Adrenal gland (tissue), 12 donors: Measurements from ENCODE around the gene SULT4A1. TPM values are rescaled to one million over a fixed set of nuclear protein-coding genes. Genes with fewer than 3 reads are reported as not detected.

Source experiments
- DNase-seq, 7 donors: peaks; one replicate each; pipeline ENCODE4 v3.0.0-alpha.2; 2019 to 2020
- H3K27ac ChIP-seq, 5 donors: fragments of 200-600 bp; sonication (generic) in 4 of 5; 1 replicate in 3 of 5; 2 replicates in 2 of 5; pipeline versions ENCODE4 v1.5.1 to v1.8.0; 2016 to 2020; ENCODE audit warnings: mild to moderate bottlenecking in 1 of 5
- H3K27me3 ChIP-seq: fragments of 200-600 bp; 2 replicates; pipeline ENCODE4 v1.8.0; 2021
- H3K36me3 ChIP-seq, 2 donors: fragments of 200-600 bp; replicated peaks in 1 of 2; 1 replicate in 1 of 2; 2 replicates in 1 of 2; pipeline versions ENCODE4 v1.5.1 to v1.8.0; 2018 to 2022
- H3K4me1 ChIP-seq, 2 donors: fragments of 200-600 bp; replicated peaks in 1 of 2; 1 replicate in 1 of 2; 2 replicates in 1 of 2; pipeline versions ENCODE4 v1.5.1 to v1.8.0; 2018 to 2021
- H3K4me3 ChIP-seq, 4 donors: fragments of 200-600 bp; sonication (generic) in 3 of 4; one replicate each; pipeline ENCODE4 v1.5.1; 2016 to 2018
- H3K9me3 ChIP-seq, 3 donors: fragments of 200-600 bp; sonication (generic) in 1 of 3; replicated peaks in 1 of 3; 1 replicate in 2 of 3; 2 replicates in 1 of 3; pipeline versions ENCODE4 v1.5.1 to v1.8.0; 2016 to 2021
- CTCF ChIP-seq, 6 experiments: fragments of 450-650 bp in 4 of 6; fragments of 200-600 bp in 2 of 6; sonication (generic) in 1 of 6; IDR thresholded peaks; 1 replicate in 5 of 6; 2 replicates in 1 of 6; pipeline versions ENCODE4 v1.5.1 to v1.8.0; 2016 to 2021; ENCODE audit warnings: antibody characterized with exemption in 6 of 6, mild to moderate bottlenecking in 2 of 6, moderate library complexity in 1 of 6
- POLR2A ChIP-seq, 2 donors: fragments of 450-650 bp; IDR thresholded peaks; one replicate each; pipeline ENCODE4 v1.6.1; 2017; ENCODE audit warnings: antibody characterized with exemption in 2 of 2, mild to moderate bottlenecking in 2 of 2, moderate library complexity in 1 of 2
- whole genome bisulfite sequencing, 4 donors: extraction: QIAGEN DNeasy Blood & Tissue Kit in 2 of 4; methylation state at CpG; one replicate each; pipeline versions ENCODE4 v1.1.5 to v1.1.7; 2013 to 2017; 5-methylcytosine and 5-hydroxymethylcytosine counted together
- intact Hi-C, 2 donors: fragments of 100-400 bp; cut with DNase I; formaldehyde crosslinking; loops; one replicate each; pipeline versions ENCODE4 v1.14.1 to v1.15.0; 2022 to 2023
- polyA plus RNA-seq, 3 donors: library from polyadenylated mRNA; stranded (reverse); fragments of 200-250 nt in 2 of 3; fragments of 350-450 nt in 1 of 3; fragmentation: Illumina TruSeq in 1 of 3; extraction: RNeasy Lipid Tissue Mini Kit (QIAGEN cat#74804) in 1 of 3; gene quantifications; one replicate each; pipeline ENCODE4 v1.2.3, GENCODE V29; 2013 to 2014
- total RNA-seq, 9 donors: library from RNA; depleted of rRNA in 4 of 9; stranded (reverse); fragments of >200 nt in 4 of 9; fragments of 120-200 nt in 1 of 9; fragmentation: NEBNext Ultra II Directional in 1 of 9; extraction: Animal tissue kit (Norgen Biotek cat#: 25700) in 1 of 9; gene quantifications; one replicate each; pipeline versions ENCODE4 v1.1.0 to v1.2.4, GENCODE V29; 2013 to 2023
- donor health status: healthy with polysubstance abuse.
- donor health status: Bipolar disorder and iron deficiency.
- donor health status: DM: yes; HTN: yes; CAD: no.
- donor health status: DM: no; HTN: no; CAD: no.
- donor health status: DM: no; HTN: no; CAD: no.
- donor health status: DM: yes; HTN: yes; CAD: no.

SULT4A1 gene
- total and polyA plus RNA-seq, 12 donors = 0.65 to 8.8 (median 2.8) TPM; not detected in 4

- intact Hi-C loops = no loop called here
- no peak overlapping the region for H3K27ac ChIP-seq
- TF ChIP-seq CTCF (IDR thresholded peaks at IDR 0.05) (no peak), POLR2A (IDR thresholded peaks at IDR 0.05) (no peak)
- WGBS, 4 donors = 62 to 78% (median 70%) methylated on average over 11 to 12 of the region's 12 CpGs
- no peaks in the 10 kb centered on the region for H3K36me3 ChIP-seq
- H3K4me3 ChIP-seq = no peak overlapping the region
- DNase-seq = no peak
- no peaks in the 10 kb centered on the region for H3K4me1 ChIP-seq
- H3K27me3 ChIP-seq = no peaks in the 10 kb centered on the region
- H3K9me3 ChIP-seq = no peaks in the 10 kb centered on the region
Measured at GRCh38 chr22:43850529-43850928, 11.8 kb downstream of the SULT4A1 start.

GRCh38 chr22:43849731-43850130, 12.6 kb downstream of the SULT4A1 start:
- H3K4me1 ChIP-seq = no peaks in the 10 kb centered on the region
- H3K36me3 ChIP-seq = no peaks in the 10 kb centered on the region
- 74 to 86% (median 81%) methylated on average over 9 to 13 of the region's 13 CpGs for WGBS, 4 donors
- no peaks in the 10 kb centered on the region for H3K9me3 ChIP-seq
- intact Hi-C loops = no loop called here
- no peaks in the 10 kb centered on the region for H3K27me3 ChIP-seq
- no peak overlapping the region for H3K27ac ChIP-seq
- H3K4me3 ChIP-seq = no peak overlapping the region
- TF ChIP-seq POLR2A (IDR thresholded peaks at IDR 0.05) (no peak), CTCF (IDR thresholded peaks at IDR 0.05) (no peak)
- no peak for DNase-seq

- H3K36me3 ChIP-seq = no peaks in the 10 kb centered on the region
- H3K9me3 ChIP-seq = no peaks in the 10 kb centered on the region
- peak in 2 of 7 donors; percentile 10 to 69 for DNase-seq
- 47 to 58% (median 52%) methylated on average over 10 to 16 of the region's 16 CpGs for WGBS, 4 donors
- intact Hi-C loops = no loop called here
- H3K27ac ChIP-seq = no peak overlapping the region
- no peaks in the 10 kb centered on the region for H3K4me1 ChIP-seq
- no peak overlapping the region for H3K4me3 ChIP-seq
- no peaks in the 10 kb centered on the region for H3K27me3 ChIP-seq
- TF ChIP-seq POLR2A (IDR thresholded peaks at IDR 0.05) (no peak), CTCF (IDR thresholded peaks at IDR 0.05) (peak in 2 of 6 experiments; percentile 24 to 25)
Measured at GRCh38 chr22:43848366-43849171, 13.7 kb downstream of the SULT4A1 start.

- Histone ChIP-seq H3K9me3 (no peaks in the 10 kb centered on the region), H3K4me3 (no peak overlapping the region), H3K27me3 (no peaks in the 10 kb centered on the region), H3K27ac (no peak overlapping the region), H3K4me1 (no peaks in the 10 kb centered on the region), H3K36me3 (no peaks in the 10 kb centered on the region)
- DNase-seq = peak in 2 of 7 donors; percentile 4 to 5
- intact Hi-C loops = no loop called here
- WGBS, 4 donors = 78 to 82% (median 80%) methylated on average over 12 to 14 of the region's 14 CpGs
- TF ChIP-seq CTCF (IDR thresholded peaks at IDR 0.05) = no peak
- no peak for TF ChIP-seq POLR2A (IDR thresholded peaks at IDR 0.05)
Measured at GRCh38 chr22:43847376-43848289, 14.7 kb downstream of the SULT4A1 start.
